ENCODE measurements around the gene C17orf67. TPM values are rescaled to one million over a fixed set of nuclear protein-coding genes. Genes with fewer than 3 reads are reported as not detected.

The C17orf67 gene
- total and polyA plus RNA-seq, 2 of the 13 experiments (the other 11 are each of a cell fraction or from before 2014, with no cell fraction given), result 0.41 to 0.86 TPM

- no peak for TF ChIP-seq ZNF724P (CRISPR knock-in tag; IDR thresholded peaks at IDR 0.05; ENCODE audit: borderline replicate concordance)
- no peak for TF ChIP-seq FOXA1 (IDR thresholded peaks at IDR 0.05)
- peak; percentile 5; the same call in 1 of the 2 replicates for TF ChIP-seq FOXA1 (CRISPR knock-in tag; IDR thresholded peaks at IDR 0.05)
- TF ChIP-seq SATB2 (CRISPR knock-in tag; IDR thresholded peaks at IDR 0.05), result no peak
- no peak for TF ChIP-seq NFE2L2 (IDR thresholded peaks at IDR 0.05; ENCODE audit: low read length)
- TF ChIP-seq THYN1 (CRISPR knock-in tag; IDR thresholded peaks at IDR 0.05; ENCODE audit: borderline replicate concordance, low read depth), result no peak
- TF ChIP-seq PHF20 (CRISPR knock-in tag; IDR thresholded peaks at IDR 0.05), result no peak
- TF ChIP-seq MIXL1 (CRISPR knock-in tag; IDR thresholded peaks at IDR 0.05), result 0 out of 2 replicates have a peak, but pooled peaks have one; percentile 45
- TF ChIP-seq ZNF292 (CRISPR knock-in tag; IDR thresholded peaks at IDR 0.05; ENCODE audit: borderline replicate concordance, low read depth), result 0 out of 2 replicates have a peak, but pooled peaks have one; percentile 30
- TF ChIP-seq ZFP90 (CRISPR knock-in tag; IDR thresholded peaks at IDR 0.05; ENCODE audit: borderline replicate concordance), result no peak
- TF ChIP-seq ETV5 (CRISPR knock-in tag; IDR thresholded peaks at IDR 0.05; ENCODE audit: borderline replicate concordance), result peak; percentile 39; the same call in 1 of the 2 replicates
- no peak for TF ChIP-seq GLI4 (CRISPR knock-in tag; IDR thresholded peaks at IDR 0.05; ENCODE audit: borderline replicate concordance)
- TF ChIP-seq FUBP1 (CRISPR knock-in tag; IDR thresholded peaks at IDR 0.05; ENCODE audit: borderline replicate concordance), result no peak
- no peak for TF ChIP-seq NFRKB (IDR thresholded peaks at IDR 0.05)
- TF ChIP-seq ZEB1 (IDR thresholded peaks at IDR 0.05; ENCODE audit: insufficient replicate concordance, low read depth), result no peak
- TF ChIP-seq ASH2L (IDR thresholded peaks at IDR 0.05; ENCODE audit: insufficient read length, low read depth, low read length), result peak; percentile 25
- TF ChIP-seq KLF11 (CRISPR knock-in tag; IDR thresholded peaks at IDR 0.05), result 0 out of 2 replicates have a peak, but pooled peaks have one; percentile 44
- TF ChIP-seq ZNF580 (CRISPR knock-in tag; IDR thresholded peaks at IDR 0.05; ENCODE audit: borderline replicate concordance, low read depth), result peak; percentile 76; the same call in 1 of the 2 replicates
- TF ChIP-seq ZKSCAN1 (IDR thresholded peaks at IDR 0.05; ENCODE audit: low read length), result no peak
- TF ChIP-seq TGIF2 (CRISPR knock-in tag; IDR thresholded peaks at IDR 0.05), result peak; percentile 73; the same call in 1 of the 2 replicates
- TF ChIP-seq PHF8 (CRISPR knock-in tag; IDR thresholded peaks at IDR 0.05), result 0 out of 2 replicates have a peak, but pooled peaks have one; percentile 38
- peak; percentile 59; the same call in 1 of the 2 replicates for TF ChIP-seq FOXC1 (CRISPR knock-in tag; IDR thresholded peaks at IDR 0.05; ENCODE audit: borderline replicate concordance)
- no peak for TF ChIP-seq ZFP36L2 (CRISPR knock-in tag; IDR thresholded peaks at IDR 0.05)
- no peak for TF ChIP-seq NFATC3 (CRISPR knock-in tag; IDR thresholded peaks at IDR 0.05)
- no peak for TF ChIP-seq ETV6 (CRISPR knock-in tag; conservative IDR thresholded peaks at IDR 0.05)
- TF ChIP-seq ZC3H4 (CRISPR knock-in tag; IDR thresholded peaks at IDR 0.05; ENCODE audit: borderline replicate concordance), result no peak
- TF ChIP-seq NFIC (IDR thresholded peaks at IDR 0.05; ENCODE audit: low read length), result no peak
- TF ChIP-seq ZNF776 (CRISPR knock-in tag; IDR thresholded peaks at IDR 0.05), result no peak
- TF ChIP-seq NR3C1 (CRISPR knock-in tag; IDR thresholded peaks at IDR 0.05), result no peak
- TF ChIP-seq CENPBD1 (CRISPR knock-in tag; IDR thresholded peaks at IDR 0.05; ENCODE audit: borderline replicate concordance, low read depth), result no peak
- no peak for TF ChIP-seq IKZF4 (CRISPR knock-in tag; IDR thresholded peaks at IDR 0.05; ENCODE audit: borderline replicate concordance, low read depth, not compliant biosample characterization)
Measured at GRCh38 chr17:56779898-56780777, 53.6 kb downstream of the C17orf67 start (continued).
